Stimulated activated CD4-positive, alpha-beta T cell treated with anti-CD3 and anti-CD28 coated beads, TNF-alpha, amount 100 ng/mL, for 4 hours (primary cell): ENCODE data around the gene TMEM63B.
"Not testable (repeated sequence)": the region's sequence is repeated elsewhere in the genome, so short reads cannot be mapped to it uniquely, and the experiment has no call there.

Experiments used
- DNase-seq, 3 experiments: peaks; one replicate each; pipeline ENCODE4 v3.0.0-alpha.2; 2020; ENCODE audit warnings: low read depth in 3 of 3

The TMEM63B gene

GRCh38 chr6:44193307-44193910 is 66.1 kb downstream of the TMEM63B start:
- no peak for DNase-seq

GRCh38 chr6:44194326-44194725 is 67.0 kb downstream of the TMEM63B start:
- no peak for DNase-seq

- DNase-seq, result not testable (repeated sequence)
Measured at GRCh38 chr6:44196351-44196750, 69.0 kb downstream of the TMEM63B start.

- DNase-seq, result no peak
Measured at GRCh38 chr6:44198684-44199083, 71.3 kb downstream of the TMEM63B start.

GRCh38 chr6:44199883-44200282 is 72.5 kb downstream of the TMEM63B start:
- no peak for DNase-seq

GRCh38 chr6:44201200-44201599 is 73.8 kb downstream of the TMEM63B start:
- DNase-seq, result no peak

- no peak for DNase-seq
Measured at GRCh38 chr6:44201638-44202303, 74.4 kb downstream of the TMEM63B start.

GRCh38 chr6:44202332-44202971 is 75.1 kb downstream of the TMEM63B start:
- DNase-seq, result no peak

- DNase-seq, result no peak
Measured at GRCh38 chr6:44202972-44203750, 75.8 kb downstream of the TMEM63B start.

- no peak for DNase-seq
Measured at GRCh38 chr6:44203955-44204354, 76.6 kb downstream of the TMEM63B start.
